Gastroesophageal sphincter (tissue), 3 donors: ENCODE results near the gene CD83.

ENCODE experiments used
- EP300 ChIP-seq: sonication (generic); formaldehyde crosslinking; IDR thresholded peaks from one replicate; pipeline ENCODE4 v1.6.1; 2017; ENCODE audit warnings: antibody characterized with exemption, mild to moderate bottlenecking
- TF ChIP-seq, protein P1 (sequence below), 4 experiments: fragments of 200-600 bp in 2 of 4; fragments of 450-650 bp in 2 of 4; sonication (generic) in 1 of 4; IDR thresholded peaks; one replicate each; pipeline ENCODE4 v1.5.1; 2017 to 2019; ENCODE audit warnings: antibody characterized with exemption in 4 of 4, mild to moderate bottlenecking in 2 of 4, moderate library complexity in 2 of 4

- TF ChIP-seq, protein P1, sequence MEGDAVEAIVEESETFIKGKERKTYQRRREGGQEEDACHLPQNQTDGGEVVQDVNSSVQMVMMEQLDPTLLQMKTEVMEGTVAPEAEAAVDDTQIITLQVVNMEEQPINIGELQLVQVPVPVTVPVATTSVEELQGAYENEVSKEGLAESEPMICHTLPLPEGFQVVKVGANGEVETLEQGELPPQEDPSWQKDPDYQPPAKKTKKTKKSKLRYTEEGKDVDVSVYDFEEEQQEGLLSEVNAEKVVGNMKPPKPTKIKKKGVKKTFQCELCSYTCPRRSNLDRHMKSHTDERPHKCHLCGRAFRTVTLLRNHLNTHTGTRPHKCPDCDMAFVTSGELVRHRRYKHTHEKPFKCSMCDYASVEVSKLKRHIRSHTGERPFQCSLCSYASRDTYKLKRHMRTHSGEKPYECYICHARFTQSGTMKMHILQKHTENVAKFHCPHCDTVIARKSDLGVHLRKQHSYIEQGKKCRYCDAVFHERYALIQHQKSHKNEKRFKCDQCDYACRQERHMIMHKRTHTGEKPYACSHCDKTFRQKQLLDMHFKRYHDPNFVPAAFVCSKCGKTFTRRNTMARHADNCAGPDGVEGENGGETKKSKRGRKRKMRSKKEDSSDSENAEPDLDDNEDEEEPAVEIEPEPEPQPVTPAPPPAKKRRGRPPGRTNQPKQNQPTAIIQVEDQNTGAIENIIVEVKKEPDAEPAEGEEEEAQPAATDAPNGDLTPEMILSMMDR (IDR thresholded peaks at IDR 0.05): no peak
- no peak for TF ChIP-seq EP300
These were observed 13.0 kb downstream of the CD83 start for GRCh38 chr6:14130435-14131075.
